GM12801 (cell line): ENCODE measurements around the gene SRGAP1.

ENCODE experiments used
- TF ChIP-seq, protein P1 (sequence below): IDR thresholded peaks from one replicate; pipeline ENCODE4 v1.5.1; 2011; ENCODE audit warnings: control low read depth; ENCODE audit not compliant: insufficient read length; ENCODE audit errors: extremely low read depth

The SRGAP1 gene

GRCh38 chr12:64004641-64005040, 160.1 kb downstream of the SRGAP1 start:
- TF ChIP-seq, protein P1, sequence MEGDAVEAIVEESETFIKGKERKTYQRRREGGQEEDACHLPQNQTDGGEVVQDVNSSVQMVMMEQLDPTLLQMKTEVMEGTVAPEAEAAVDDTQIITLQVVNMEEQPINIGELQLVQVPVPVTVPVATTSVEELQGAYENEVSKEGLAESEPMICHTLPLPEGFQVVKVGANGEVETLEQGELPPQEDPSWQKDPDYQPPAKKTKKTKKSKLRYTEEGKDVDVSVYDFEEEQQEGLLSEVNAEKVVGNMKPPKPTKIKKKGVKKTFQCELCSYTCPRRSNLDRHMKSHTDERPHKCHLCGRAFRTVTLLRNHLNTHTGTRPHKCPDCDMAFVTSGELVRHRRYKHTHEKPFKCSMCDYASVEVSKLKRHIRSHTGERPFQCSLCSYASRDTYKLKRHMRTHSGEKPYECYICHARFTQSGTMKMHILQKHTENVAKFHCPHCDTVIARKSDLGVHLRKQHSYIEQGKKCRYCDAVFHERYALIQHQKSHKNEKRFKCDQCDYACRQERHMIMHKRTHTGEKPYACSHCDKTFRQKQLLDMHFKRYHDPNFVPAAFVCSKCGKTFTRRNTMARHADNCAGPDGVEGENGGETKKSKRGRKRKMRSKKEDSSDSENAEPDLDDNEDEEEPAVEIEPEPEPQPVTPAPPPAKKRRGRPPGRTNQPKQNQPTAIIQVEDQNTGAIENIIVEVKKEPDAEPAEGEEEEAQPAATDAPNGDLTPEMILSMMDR, result no peak

GRCh38 chr12:64006211-64006825, 161.8 kb downstream of the SRGAP1 start:
- TF ChIP-seq, protein P1, result no peak

DNA sequence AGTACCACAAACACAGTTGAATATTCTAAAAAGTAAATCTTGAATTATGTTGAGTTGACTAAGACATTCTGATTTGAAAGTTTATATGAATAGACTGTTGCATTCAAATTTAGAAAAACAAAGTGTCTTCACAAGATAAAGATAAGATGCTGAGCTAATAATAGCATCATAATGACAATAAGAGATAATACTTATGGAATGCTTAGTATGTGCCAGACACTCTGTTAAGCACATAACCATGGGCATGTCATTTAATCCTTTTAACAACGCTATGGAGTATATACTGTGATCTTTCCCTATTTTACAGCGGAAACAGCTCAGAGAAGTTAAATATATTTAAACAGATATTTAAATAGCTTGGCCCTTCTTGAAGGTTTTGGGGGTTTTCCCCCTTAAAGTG, 163.4 kb downstream of the SRGAP1 start:
- TF ChIP-seq, protein P1, result no peak

GRCh38 chr12:64008596-64008995, 164.1 kb downstream of the SRGAP1 start:
- TF ChIP-seq, protein P1, result no peak

DNA sequence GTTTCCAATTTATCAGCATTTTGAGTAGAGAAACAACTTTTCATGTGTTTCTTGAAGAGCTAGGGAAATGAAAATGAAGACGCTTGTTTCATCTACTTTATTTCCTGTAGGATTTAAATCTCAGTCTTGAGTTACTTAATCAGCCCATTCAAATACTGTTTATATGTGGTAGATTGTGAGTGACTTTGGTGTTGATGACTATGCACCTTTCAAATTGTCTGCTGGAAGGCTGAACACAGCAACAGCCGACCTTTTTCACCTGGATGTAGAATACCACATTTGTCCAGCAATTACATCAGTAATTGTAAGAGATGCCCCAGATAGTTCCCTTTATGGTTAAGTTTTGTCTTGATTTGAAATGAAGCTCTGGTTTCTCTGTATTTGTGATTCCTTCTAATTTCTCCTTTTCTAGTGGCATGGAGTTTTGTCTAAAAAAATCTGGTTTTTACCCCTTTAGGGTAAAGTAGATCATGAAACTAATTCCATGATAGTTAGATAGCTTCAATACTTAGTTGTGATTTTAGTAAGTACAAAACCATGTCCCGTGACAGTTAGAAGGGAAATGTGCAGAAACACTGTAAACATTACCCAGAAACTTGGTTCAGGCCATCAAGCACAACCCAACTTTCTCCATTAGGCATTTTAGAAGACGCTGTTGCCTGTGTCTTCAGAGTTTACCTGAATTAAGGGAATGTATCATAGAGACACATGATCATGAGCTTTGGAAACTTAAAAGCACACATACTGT, 165.0 kb downstream of the SRGAP1 start:
- TF ChIP-seq, protein P1, result no peak

DNA sequence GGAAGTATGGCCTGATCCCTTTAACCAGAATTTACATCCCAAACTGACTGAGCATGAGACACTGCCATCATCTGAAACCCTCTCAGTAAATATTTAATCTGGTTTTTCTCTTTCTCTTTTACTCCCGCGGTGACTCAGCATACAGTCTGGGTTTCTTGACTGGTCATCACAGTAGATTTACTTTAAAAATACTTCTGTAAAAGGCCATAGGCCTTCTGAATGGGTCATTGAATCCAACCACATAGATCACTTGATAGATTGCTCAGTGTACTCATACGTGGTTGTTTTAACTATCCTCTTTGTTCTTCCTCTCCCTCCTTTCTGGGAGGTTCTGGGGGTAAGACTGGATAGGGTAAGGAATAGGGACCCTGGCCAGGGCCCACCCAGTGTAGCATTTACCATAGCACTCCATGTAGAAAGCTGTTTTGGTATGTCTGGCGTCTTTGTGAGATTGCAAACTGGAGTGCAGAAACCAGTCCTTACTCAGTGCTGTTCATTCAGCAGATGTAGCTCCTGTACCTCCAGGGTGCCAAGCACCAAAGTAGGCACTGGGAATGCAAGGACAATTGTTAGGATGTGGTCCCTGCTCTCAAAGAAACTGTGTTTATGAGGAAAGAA, 165.7 kb downstream of the SRGAP1 start:
- TF ChIP-seq, protein P1, result no peak

DNA sequence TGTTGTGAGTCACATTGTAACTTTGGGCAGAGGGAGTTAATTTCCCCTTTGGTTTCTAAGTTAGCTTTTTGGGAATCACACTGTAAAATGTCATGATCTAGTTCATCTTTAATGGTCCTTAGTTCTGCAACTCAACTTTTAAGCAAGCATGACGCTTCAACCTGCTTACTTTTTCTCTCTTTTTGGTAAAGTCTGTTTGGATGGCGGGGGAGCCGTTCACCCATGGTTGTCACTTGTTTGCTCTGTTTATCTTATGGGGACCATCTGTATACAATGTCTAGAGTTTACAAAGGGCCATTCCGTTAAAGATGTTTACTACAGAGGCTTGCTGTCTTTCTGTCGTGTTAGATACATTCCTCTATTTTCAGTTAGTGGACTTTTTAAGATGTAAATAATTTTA, 172.0 kb downstream of the SRGAP1 start:
- TF ChIP-seq, protein P1, result no peak
